ENCODE measurements around the gene NXPH1. TPM values are rescaled to one million over a fixed set of nuclear protein-coding genes. Genes with fewer than 3 reads are reported as not detected.

NXPH1 gene
- total and polyA plus RNA-seq, 9 of the 15 experiments (the other 6 are each of a cell fraction or from before 2014, with no cell fraction given) = 0.16 TPM; not detected in 8

DNA sequence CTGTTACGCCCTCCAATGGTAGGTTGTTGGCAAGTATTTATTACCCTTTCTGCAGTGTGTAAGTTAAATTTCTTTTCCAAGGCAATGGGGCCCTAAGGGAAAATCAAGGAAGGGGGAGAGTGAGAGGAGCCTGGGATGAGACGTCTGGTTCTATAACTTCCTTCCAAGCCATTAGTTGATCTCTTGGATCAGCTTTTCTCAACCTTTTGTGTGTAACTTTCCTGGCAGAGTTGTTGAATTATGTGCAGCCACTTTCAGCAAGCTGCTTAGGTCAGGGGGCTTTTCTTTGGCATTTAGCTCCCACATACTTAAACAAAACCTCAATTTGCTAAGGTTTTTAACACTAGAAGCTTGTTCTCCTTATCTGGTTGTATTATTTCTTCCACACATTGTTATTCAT lies 127.1 kb downstream of the NXPH1 start:
- no peak overlapping the region for H3K27ac ChIP-seq (ENCODE audit: extremely low read depth, low read depth, low read length)
- H3K9ac ChIP-seq (ENCODE audit: insufficient read depth in 1 of 2, low read depth in 2 of 2, low read length in 2 of 2) = no peak overlapping the region
- no peaks in the 10 kb centered on the region for H3K9me1 ChIP-seq (ENCODE audit: control insufficient read depth, insufficient read depth, low read length)
- no TSS peak for BruUV-seq (replicated peaks)
- FAIRE-seq (no peak), DNase-seq (ENCODE audit: extremely low read depth in 1 of 4, low spot score in 3 of 4) (no peak), ATAC-seq (no peak)
- no peaks in the 10 kb centered on the region for H4K20me1 ChIP-seq (replicated peaks; ENCODE audit: control insufficient read depth, insufficient read depth, low read length)
- no peak overlapping the region for H2AFZ ChIP-seq (ENCODE audit: low read depth, low read length)
- H3K4me2 ChIP-seq (ENCODE audit: insufficient read depth, low read length) = no peak overlapping the region
- no peaks in the 10 kb centered on the region for H3K79me2 ChIP-seq (ENCODE audit: control insufficient read depth, insufficient read depth, low read length)
- intact Hi-C loops (cut with micrococcal nuclease) (no loop called here), in situ Hi-C loops (cut with MboI) (no loop called here)
- no peaks in the 10 kb centered on the region for H3K4me1 ChIP-seq (replicated peaks in 1 of 2; ENCODE audit: control insufficient read depth in 2 of 2, insufficient read depth in 2 of 2, low read length in 2 of 2)
- no peaks in the 10 kb centered on the region for H3K9me3 ChIP-seq (replicated peaks; ENCODE audit: control insufficient read depth, insufficient read depth, low read depth, low read length)
- H3K27me3 ChIP-seq (ENCODE audit: control insufficient read depth in 2 of 2, insufficient read depth in 2 of 2, low read length in 2 of 2) = no peaks in the 10 kb centered on the region
- CTCF ChIA-PET (ENCODE audit: low intra/inter-chr PET ratio) = no interaction called here
- H3K4me3 ChIP-seq = no peak overlapping the region
- POLR2A ChIA-PET = no interaction called here
- no peaks in the 10 kb centered on the region for H3K36me3 ChIP-seq (ENCODE audit: control insufficient read depth, insufficient read depth, low read length)
- WGBS (ENCODE audit: insufficient coverage, low coverage, missing lambda C conversion rate) = 0% methylated on average over 2 of the region's 2 CpGs
- TF ChIP-seq DACH1 (IDR thresholded peaks at IDR 0.05; ENCODE audit: partially characterized antibody) (no peak), CEBPG (CRISPR knock-in tag; IDR thresholded peaks at IDR 0.05) (no peak), CEBPG (tag; conservative IDR thresholded peaks at IDR 0.05 in 1 of 2, IDR thresholded peaks at IDR 0.05 in 1 of 2) (no peak), MEIS2 (IDR thresholded peaks at IDR 0.05; ENCODE audit: partially characterized antibody) (no peak), CHCHD3 (CRISPR knock-in tag; IDR thresholded peaks at IDR 0.05) (no peak), ZC3H11A (IDR thresholded peaks at IDR 0.05; ENCODE audit: low read depth, low read length) (no peak), SNRNP70 (optimal IDR thresholded peaks at IDR 0.05; ENCODE audit: low read depth, low read length) (no peak), SRF (CRISPR knock-in tag; IDR thresholded peaks at IDR 0.05) (no peak), HDAC3 (IDR thresholded peaks at IDR 0.05; ENCODE audit: borderline replicate concordance, partially characterized antibody) (no peak), KAT2B (IDR thresholded peaks at IDR 0.05; ENCODE audit: low read depth, low read length) (no peak), ZNF311 (CRISPR knock-in tag; IDR thresholded peaks at IDR 0.05) (no peak), MCM7 (IDR thresholded peaks at IDR 0.05) (no peak), NCOA2 (IDR thresholded peaks at IDR 0.05; ENCODE audit: partially characterized antibody in 2 of 2) (no peak), SLC30A9 (CRISPR knock-in tag; IDR thresholded peaks at IDR 0.05) (no peak), SNIP1 (IDR thresholded peaks at IDR 0.05; ENCODE audit: low read depth) (no peak)
- TF ChIP-seq, protein P1, sequence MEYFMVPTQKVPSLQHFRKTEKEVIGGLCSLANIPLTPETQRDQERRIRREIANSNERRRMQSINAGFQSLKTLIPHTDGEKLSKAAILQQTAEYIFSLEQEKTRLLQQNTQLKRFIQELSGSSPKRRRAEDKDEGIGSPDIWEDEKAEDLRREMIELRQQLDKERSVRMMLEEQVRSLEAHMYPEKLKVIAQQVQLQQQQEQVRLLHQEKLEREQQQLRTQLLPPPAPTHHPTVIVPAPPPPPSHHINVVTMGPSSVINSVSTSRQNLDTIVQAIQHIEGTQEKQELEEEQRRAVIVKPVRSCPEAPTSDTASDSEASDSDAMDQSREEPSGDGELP (CRISPR knock-in tag; IDR thresholded peaks at IDR 0.05; ENCODE audit: borderline replicate concordance) = no peak
- TF ChIP-seq, protein P2, sequence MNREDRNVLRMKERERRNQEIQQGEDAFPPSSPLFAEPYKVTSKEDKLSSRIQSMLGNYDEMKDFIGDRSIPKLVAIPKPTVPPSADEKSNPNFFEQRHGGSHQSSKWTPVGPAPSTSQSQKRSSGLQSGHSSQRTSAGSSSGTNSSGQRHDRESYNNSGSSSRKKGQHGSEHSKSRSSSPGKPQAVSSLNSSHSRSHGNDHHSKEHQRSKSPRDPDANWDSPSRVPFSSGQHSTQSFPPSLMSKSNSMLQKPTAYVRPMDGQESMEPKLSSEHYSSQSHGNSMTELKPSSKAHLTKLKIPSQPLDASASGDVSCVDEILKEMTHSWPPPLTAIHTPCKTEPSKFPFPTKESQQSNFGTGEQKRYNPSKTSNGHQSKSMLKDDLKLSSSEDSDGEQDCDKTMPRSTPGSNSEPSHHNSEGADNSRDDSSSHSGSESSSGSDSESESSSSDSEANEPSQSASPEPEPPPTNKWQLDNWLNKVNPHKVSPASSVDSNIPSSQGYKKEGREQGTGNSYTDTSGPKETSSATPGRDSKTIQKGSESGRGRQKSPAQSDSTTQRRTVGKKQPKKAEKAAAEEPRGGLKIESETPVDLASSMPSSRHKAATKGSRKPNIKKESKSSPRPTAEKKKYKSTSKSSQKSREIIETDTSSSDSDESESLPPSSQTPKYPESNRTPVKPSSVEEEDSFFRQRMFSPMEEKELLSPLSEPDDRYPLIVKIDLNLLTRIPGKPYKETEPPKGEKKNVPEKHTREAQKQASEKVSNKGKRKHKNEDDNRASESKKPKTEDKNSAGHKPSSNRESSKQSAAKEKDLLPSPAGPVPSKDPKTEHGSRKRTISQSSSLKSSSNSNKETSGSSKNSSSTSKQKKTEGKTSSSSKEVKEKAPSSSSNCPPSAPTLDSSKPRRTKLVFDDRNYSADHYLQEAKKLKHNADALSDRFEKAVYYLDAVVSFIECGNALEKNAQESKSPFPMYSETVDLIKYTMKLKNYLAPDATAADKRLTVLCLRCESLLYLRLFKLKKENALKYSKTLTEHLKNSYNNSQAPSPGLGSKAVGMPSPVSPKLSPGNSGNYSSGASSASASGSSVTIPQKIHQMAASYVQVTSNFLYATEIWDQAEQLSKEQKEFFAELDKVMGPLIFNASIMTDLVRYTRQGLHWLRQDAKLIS (CRISPR knock-in tag; IDR thresholded peaks at IDR 0.05) = no peak
- TF ChIP-seq, protein P3, sequence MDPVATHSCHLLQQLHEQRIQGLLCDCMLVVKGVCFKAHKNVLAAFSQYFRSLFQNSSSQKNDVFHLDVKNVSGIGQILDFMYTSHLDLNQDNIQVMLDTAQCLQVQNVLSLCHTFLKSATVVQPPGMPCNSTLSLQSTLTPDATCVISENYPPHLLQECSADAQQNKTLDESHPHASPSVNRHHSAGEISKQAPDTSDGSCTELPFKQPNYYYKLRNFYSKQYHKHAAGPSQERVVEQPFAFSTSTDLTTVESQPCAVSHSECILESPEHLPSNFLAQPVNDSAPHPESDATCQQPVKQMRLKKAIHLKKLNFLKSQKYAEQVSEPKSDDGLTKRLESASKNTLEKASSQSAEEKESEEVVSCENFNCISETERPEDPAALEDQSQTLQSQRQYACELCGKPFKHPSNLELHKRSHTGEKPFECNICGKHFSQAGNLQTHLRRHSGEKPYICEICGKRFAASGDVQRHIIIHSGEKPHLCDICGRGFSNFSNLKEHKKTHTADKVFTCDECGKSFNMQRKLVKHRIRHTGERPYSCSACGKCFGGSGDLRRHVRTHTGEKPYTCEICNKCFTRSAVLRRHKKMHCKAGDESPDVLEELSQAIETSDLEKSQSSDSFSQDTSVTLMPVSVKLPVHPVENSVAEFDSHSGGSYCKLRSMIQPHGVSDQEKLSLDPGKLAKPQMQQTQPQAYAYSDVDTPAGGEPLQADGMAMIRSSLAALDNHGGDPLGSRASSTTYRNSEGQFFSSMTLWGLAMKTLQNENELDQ (CRISPR knock-in tag; IDR thresholded peaks at IDR 0.05; ENCODE audit: borderline replicate concordance) = no peak
